Gastroesophageal sphincter (tissue), 3 donors: ENCODE data around the gene GTF2A1.

Source experiments
- CTCF ChIP-seq, 4 experiments: fragments of 200-600 bp in 2 of 4; fragments of 450-650 bp in 2 of 4; sonication (generic) in 1 of 4; IDR thresholded peaks; one replicate each; pipeline ENCODE4 v1.5.1; 2017 to 2019; ENCODE audit warnings: antibody characterized with exemption in 4 of 4, mild to moderate bottlenecking in 2 of 4, moderate library complexity in 2 of 4
- POLR2A ChIP-seq, 2 donors: fragments of 450-650 bp; IDR thresholded peaks; one replicate each; pipeline ENCODE4 v1.6.1; 2017; ENCODE audit warnings: antibody characterized with exemption in 2 of 2, mild to moderate bottlenecking in 2 of 2, moderate library complexity in 1 of 2

- TF ChIP-seq POLR2A (IDR thresholded peaks at IDR 0.05) (no peak), CTCF (IDR thresholded peaks at IDR 0.05) (no peak)
Observed at GRCh38 chr14:81172353-81172752, 48.4 kb downstream of the GTF2A1 start.
